ENCODE results near the gene NAT8L.

NAT8L gene

DNA sequence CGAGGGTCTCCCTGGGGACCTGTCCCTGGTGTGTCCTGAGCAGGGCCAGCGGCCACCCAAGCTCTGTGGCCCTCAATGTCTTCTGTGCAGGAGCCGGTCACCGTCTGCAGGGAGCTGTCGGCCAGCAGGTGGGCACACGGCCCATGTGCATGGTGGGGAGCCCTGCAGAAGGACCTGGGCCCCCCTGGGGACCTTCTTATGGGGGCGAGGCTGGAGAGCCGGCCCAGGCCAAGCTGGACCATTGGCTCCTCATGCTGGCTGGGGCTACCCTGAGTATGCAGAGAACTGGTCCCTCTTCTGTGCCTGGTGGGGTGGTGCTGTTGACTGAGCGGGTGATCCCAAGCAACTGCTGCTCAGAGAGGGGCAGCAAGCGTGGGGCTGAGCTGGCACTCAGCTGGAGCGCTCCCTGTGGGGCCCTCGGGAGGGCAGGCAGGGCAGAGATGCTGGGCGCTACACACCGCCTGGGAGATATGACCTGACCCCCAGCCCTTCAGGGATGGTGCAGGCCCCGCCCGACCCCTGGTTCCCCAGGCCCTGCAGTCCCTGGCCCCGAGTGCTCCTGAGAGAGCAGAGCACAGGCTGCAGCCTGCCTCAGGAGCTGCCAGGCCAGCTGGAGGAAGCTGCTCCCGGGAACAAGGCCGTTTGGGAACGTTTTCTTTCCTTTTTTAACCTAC, 14.8 kb downstream of the NAT8L start:
- Histone ChIP-seq H3K4me1 (ENCODE audit: insufficient read depth, low read length, severe bottlenecking) (no peaks in the 10 kb centered on the region), H3K36me3 (ENCODE audit: insufficient read depth, low read length) (no peaks in the 10 kb centered on the region), H3K79me2 (ENCODE audit: insufficient read depth, low read length) (no peaks in the 10 kb centered on the region), H3F3A (ENCODE audit: insufficient read depth, low read length) (no peaks in the 10 kb centered on the region), H3K4me3 (ENCODE audit: low read depth, low read length, poor library complexity, severe bottlenecking) (no peak overlapping the region), H3K4me2 (ENCODE audit: low read length) (no peak overlapping the region), H4K20me1 (ENCODE audit: insufficient read depth, low read length) (no peaks in the 10 kb centered on the region), H3K9me3 (ENCODE audit: low read length) (no peaks in the 10 kb centered on the region), H3K9ac (ENCODE audit: low read length) (no peak overlapping the region), H3K27me3 (ENCODE audit: insufficient read depth, low read length) (no peaks in the 10 kb centered on the region), H3K9me2 (ENCODE audit: low read depth, low read length) (no peaks in the 10 kb centered on the region), H2AFZ (ENCODE audit: low read length) (no peak overlapping the region), H3K27ac (ENCODE audit: low read depth, low read length, poor library complexity, severe bottlenecking) (no peak overlapping the region)
- TF ChIP-seq EZH2 (IDR thresholded peaks at IDR 0.05; ENCODE audit: borderline replicate concordance, low read length) (no peak), CTCF (IDR thresholded peaks at IDR 0.05; ENCODE audit: low read length) (no peak)

DNA sequence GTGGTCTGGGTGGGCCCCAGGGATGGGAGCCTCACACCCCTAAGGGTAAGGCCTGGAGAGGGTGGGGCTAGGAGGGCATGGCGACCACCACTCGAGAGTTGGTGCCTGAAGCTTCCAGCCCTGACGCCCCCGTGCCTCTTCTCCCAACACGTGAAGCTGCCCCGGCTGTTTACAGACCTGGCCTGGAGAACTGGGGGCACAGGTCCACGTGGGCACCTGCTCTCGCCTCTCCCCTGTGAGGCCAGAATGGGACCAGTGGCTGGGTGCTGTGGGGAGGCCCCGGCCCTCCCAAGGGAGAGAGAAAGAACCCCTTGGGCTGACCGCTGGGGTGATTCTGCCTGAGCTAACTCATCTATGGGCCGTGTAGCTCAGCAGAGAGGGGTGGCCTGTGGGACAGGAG, 15.5 kb downstream of the NAT8L start:
- Histone ChIP-seq H3K79me2 (ENCODE audit: insufficient read depth, low read length) (no peaks in the 10 kb centered on the region), H2AFZ (ENCODE audit: low read length) (no peak overlapping the region), H3K4me2 (ENCODE audit: low read length) (no peak overlapping the region), H3F3A (ENCODE audit: insufficient read depth, low read length) (no peaks in the 10 kb centered on the region), H3K9ac (ENCODE audit: low read length) (no peak overlapping the region), H3K9me3 (ENCODE audit: low read length) (no peaks in the 10 kb centered on the region), H3K4me1 (ENCODE audit: insufficient read depth, low read length, severe bottlenecking) (no peaks in the 10 kb centered on the region), H4K20me1 (ENCODE audit: insufficient read depth, low read length) (no peaks in the 10 kb centered on the region), H3K27ac (ENCODE audit: low read depth, low read length, poor library complexity, severe bottlenecking) (no peak overlapping the region), H3K9me2 (ENCODE audit: low read depth, low read length) (no peaks in the 10 kb centered on the region), H3K4me3 (ENCODE audit: low read depth, low read length, poor library complexity, severe bottlenecking) (no peak overlapping the region), H3K36me3 (ENCODE audit: insufficient read depth, low read length) (no peaks in the 10 kb centered on the region), H3K27me3 (ENCODE audit: insufficient read depth, low read length) (no peaks in the 10 kb centered on the region)
- TF ChIP-seq EZH2 (IDR thresholded peaks at IDR 0.05; ENCODE audit: borderline replicate concordance, low read length) = no peak
- no peak for TF ChIP-seq CTCF (IDR thresholded peaks at IDR 0.05; ENCODE audit: low read length)

DNA sequence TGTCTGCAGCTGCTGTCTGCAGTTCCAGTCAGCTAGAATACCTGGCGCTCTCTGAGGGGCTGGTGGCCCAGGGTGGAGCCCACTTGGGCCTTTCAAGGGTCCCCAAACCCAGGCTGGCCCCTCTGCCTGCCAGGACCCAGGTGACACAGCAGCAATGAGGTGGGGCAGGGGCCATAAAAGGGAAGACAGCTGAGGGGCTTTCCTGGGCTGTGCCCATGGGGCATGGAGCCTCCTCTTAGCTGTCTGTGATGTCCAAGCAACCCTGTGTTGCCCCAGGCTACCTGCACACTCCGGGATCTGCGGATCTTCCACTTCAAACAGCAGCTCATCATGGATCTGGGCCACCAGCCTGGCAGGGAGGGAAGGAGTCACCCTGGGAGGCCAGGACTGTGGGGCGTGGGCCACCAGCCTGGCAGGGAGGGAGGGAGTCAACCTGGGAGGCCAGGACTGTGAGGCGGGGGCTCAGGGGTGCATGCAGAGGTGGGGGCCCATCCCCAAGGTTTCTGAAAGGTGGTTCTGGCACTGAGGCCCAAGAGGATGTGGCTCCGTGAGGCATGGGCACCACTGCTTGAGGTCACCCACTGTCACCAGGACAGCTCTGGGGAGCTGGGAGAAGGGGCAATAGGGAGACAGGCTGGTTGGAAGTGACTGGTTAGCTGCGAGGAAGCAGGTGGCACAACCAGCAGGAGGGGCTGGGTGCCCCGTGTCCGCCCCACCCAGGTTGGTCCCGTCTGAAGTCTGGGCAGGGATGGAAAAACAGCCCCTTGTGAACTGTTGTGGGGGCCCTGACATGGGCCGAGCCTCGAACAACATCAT, 16.3 kb downstream of the NAT8L start:
- TF ChIP-seq CTCF (IDR thresholded peaks at IDR 0.05; ENCODE audit: low read length) (no peak), EZH2 (IDR thresholded peaks at IDR 0.05; ENCODE audit: borderline replicate concordance, low read length) (no peak)
- no peak overlapping the region for H3K27ac ChIP-seq (ENCODE audit: low read depth, low read length, poor library complexity, severe bottlenecking)
- no peaks in the 10 kb centered on the region for H3K9me3 ChIP-seq (ENCODE audit: low read length)
- H3K79me2 ChIP-seq (ENCODE audit: insufficient read depth, low read length) = no peaks in the 10 kb centered on the region
- no peak overlapping the region for H3K4me3 ChIP-seq (ENCODE audit: low read depth, low read length, poor library complexity, severe bottlenecking)
- H3K36me3 ChIP-seq (ENCODE audit: insufficient read depth, low read length) = no peaks in the 10 kb centered on the region
- no peaks in the 10 kb centered on the region for H3K27me3 ChIP-seq (ENCODE audit: insufficient read depth, low read length)
- no peak overlapping the region for H3K4me2 ChIP-seq (ENCODE audit: low read length)
- H4K20me1 ChIP-seq (ENCODE audit: insufficient read depth, low read length) = no peaks in the 10 kb centered on the region
- H2AFZ ChIP-seq (ENCODE audit: low read length) = no peak overlapping the region
- H3F3A ChIP-seq (ENCODE audit: insufficient read depth, low read length) = no peaks in the 10 kb centered on the region
- no peak overlapping the region for H3K9ac ChIP-seq (ENCODE audit: low read length)
- H3K9me2 ChIP-seq (ENCODE audit: low read depth, low read length) = no peaks in the 10 kb centered on the region
- no peaks in the 10 kb centered on the region for H3K4me1 ChIP-seq (ENCODE audit: insufficient read depth, low read length, severe bottlenecking)

Data from OCI-LY1 (cell line).